Activated CD4-positive, alpha-beta T cell treated with anti-CD3 and anti-CD28 coated beads, Interleukin-2, Interleukin-4, amounts not matched to agents 100 ng/mL and 50 ng/mL, durations not matched to agents 16 hours and 8 hours (primary cell): ENCODE data around the gene FGF6.
A peak's percentile ranks its signal among the peaks of the same experiment; 100 is the strongest.

Experiments used
- DNase-seq: peaks from one replicate; pipeline ENCODE4 v3.0.0-alpha.2; 2020; ENCODE audit warnings: low spot score

The FGF6 gene

GRCh38 chr12:4447151-4447550 is 1.5 kb upstream of the FGF6 start:
- DNase-seq, result no peak

- no peak for DNase-seq
Measured at GRCh38 chr12:4446335-4446734, 720 bp upstream of the FGF6 start.

GRCh38 chr12:4444031-4444430 is 1.6 kb downstream of the FGF6 start:
- no peak for DNase-seq

GRCh38 chr12:4443616-4444015 is 2.0 kb downstream of the FGF6 start:
- DNase-seq, result no peak

GRCh38 chr12:4441355-4442335 is 4.0 kb downstream of the FGF6 start:
- DNase-seq, result no peak

- DNase-seq, result no peak
Measured at GRCh38 chr12:4440187-4440941, 5.3 kb downstream of the FGF6 start.

GRCh38 chr12:4439736-4440135 is 5.9 kb downstream of the FGF6 start:
- no peak for DNase-seq

- no peak for DNase-seq
Measured at GRCh38 chr12:4438834-4439596, 6.6 kb downstream of the FGF6 start.

GRCh38 chr12:4435537-4435936 is 10.1 kb downstream of the FGF6 start:
- DNase-seq, result no peak

- DNase-seq, result no peak
Measured at GRCh38 chr12:4434706-4435425, 10.7 kb downstream of the FGF6 start.

GRCh38 chr12:4434301-4434700 is 11.3 kb downstream of the FGF6 start:
- DNase-seq, result no peak

- no peak for DNase-seq
Measured at GRCh38 chr12:4433745-4434058, 11.9 kb downstream of the FGF6 start.

- no peak for DNase-seq
Measured at GRCh38 chr12:4432878-4433744, 12.5 kb downstream of the FGF6 start.

GRCh38 chr12:4431866-4432265 is 13.7 kb downstream of the FGF6 start:
- DNase-seq, result no peak

GRCh38 chr12:4431436-4431835 is 14.2 kb downstream of the FGF6 start:
- no peak for DNase-seq

- no peak for DNase-seq
Measured at GRCh38 chr12:4424422-4424821, 21.2 kb downstream of the FGF6 start.

GRCh38 chr12:4423528-4424195 is 22.0 kb downstream of the FGF6 start:
- DNase-seq, result no peak

- no peak for DNase-seq
Measured at GRCh38 chr12:4422985-4423384, 22.6 kb downstream of the FGF6 start.

- DNase-seq, result peak; percentile 48
Measured at GRCh38 chr12:4421590-4422031, 24.0 kb downstream of the FGF6 start.

GRCh38 chr12:4420138-4420670 is 25.4 kb downstream of the FGF6 start:
- no peak for DNase-seq
